ENCODE measurements around the gene PCBP3.
"Not testable (repeated sequence)": the region's sequence is repeated elsewhere in the genome, so short reads cannot be mapped to it uniquely, and the experiment has no call there.

Gene PCBP3

GRCh38 chr21:45788198-45788597 lies 144.7 kb downstream of the PCBP3 start:
- no peak for DNase-seq (ENCODE audit: low read depth in 2 of 2)

GRCh38 chr21:45788637-45789506 lies 145.3 kb downstream of the PCBP3 start:
- DNase-seq (ENCODE audit: low read depth in 2 of 2): no peak

GRCh38 chr21:45790427-45790826 lies 146.9 kb downstream of the PCBP3 start:
- no peak for DNase-seq (ENCODE audit: low read depth in 2 of 2)

- no peak for DNase-seq (ENCODE audit: low read depth in 2 of 2)
Measured at GRCh38 chr21:45791562-45792418, 148.3 kb downstream of the PCBP3 start.

- no peak for DNase-seq (ENCODE audit: low read depth in 2 of 2)
Measured at GRCh38 chr21:45792682-45793383, 149.3 kb downstream of the PCBP3 start.

- DNase-seq (ENCODE audit: low read depth in 2 of 2): no peak
Measured at GRCh38 chr21:45794027-45794426, 150.5 kb downstream of the PCBP3 start.

- no peak for DNase-seq (ENCODE audit: low read depth in 2 of 2)
Measured at GRCh38 chr21:45796003-45796402, 152.5 kb downstream of the PCBP3 start.

- no peak for DNase-seq (ENCODE audit: low read depth in 2 of 2)
Measured at GRCh38 chr21:45797338-45797737, 153.8 kb downstream of the PCBP3 start.

GRCh38 chr21:45799765-45800338 lies 156.3 kb downstream of the PCBP3 start:
- no peak for DNase-seq (ENCODE audit: low read depth in 2 of 2)

GRCh38 chr21:45800339-45801080 lies 157.0 kb downstream of the PCBP3 start:
- DNase-seq (ENCODE audit: low read depth in 2 of 2): no peak

- DNase-seq (ENCODE audit: low read depth in 2 of 2): no peak
Measured at GRCh38 chr21:45801129-45801964, 157.8 kb downstream of the PCBP3 start.

- DNase-seq (ENCODE audit: low read depth in 2 of 2): no peak
Measured at GRCh38 chr21:45801989-45802388, 158.5 kb downstream of the PCBP3 start.

GRCh38 chr21:45802425-45802824 lies 158.9 kb downstream of the PCBP3 start:
- no peak for DNase-seq (ENCODE audit: low read depth in 2 of 2)

- no peak for DNase-seq (ENCODE audit: low read depth in 2 of 2)
Measured at GRCh38 chr21:45802956-45803617, 159.6 kb downstream of the PCBP3 start.

- DNase-seq (ENCODE audit: low read depth in 2 of 2): no peak
Measured at GRCh38 chr21:45803618-45804340, 160.3 kb downstream of the PCBP3 start.

GRCh38 chr21:45804809-45805313 lies 161.3 kb downstream of the PCBP3 start:
- no peak for DNase-seq (ENCODE audit: low read depth in 2 of 2)

GRCh38 chr21:45805321-45805720 lies 161.8 kb downstream of the PCBP3 start:
- DNase-seq (ENCODE audit: low read depth in 2 of 2): no peak

GRCh38 chr21:45806042-45806441 lies 162.5 kb downstream of the PCBP3 start:
- DNase-seq (ENCODE audit: low read depth in 2 of 2): no peak

GRCh38 chr21:45808663-45809062 lies 165.1 kb downstream of the PCBP3 start:
- not testable (repeated sequence) for DNase-seq (ENCODE audit: low read depth in 2 of 2)
